ENCODE data around the gene PDCD11. TPM values are rescaled to one million over a fixed set of nuclear protein-coding genes. Genes with fewer than 3 reads are reported as not detected.
"Not testable (repeated sequence)": the region's sequence is repeated elsewhere in the genome, so short reads cannot be mapped to it uniquely, and the experiment has no call there.

The PDCD11 gene
- total RNA-seq, 6 experiments from 2014 or later, result 30.8 to 38.4 (median 32.1) TPM

DNA sequence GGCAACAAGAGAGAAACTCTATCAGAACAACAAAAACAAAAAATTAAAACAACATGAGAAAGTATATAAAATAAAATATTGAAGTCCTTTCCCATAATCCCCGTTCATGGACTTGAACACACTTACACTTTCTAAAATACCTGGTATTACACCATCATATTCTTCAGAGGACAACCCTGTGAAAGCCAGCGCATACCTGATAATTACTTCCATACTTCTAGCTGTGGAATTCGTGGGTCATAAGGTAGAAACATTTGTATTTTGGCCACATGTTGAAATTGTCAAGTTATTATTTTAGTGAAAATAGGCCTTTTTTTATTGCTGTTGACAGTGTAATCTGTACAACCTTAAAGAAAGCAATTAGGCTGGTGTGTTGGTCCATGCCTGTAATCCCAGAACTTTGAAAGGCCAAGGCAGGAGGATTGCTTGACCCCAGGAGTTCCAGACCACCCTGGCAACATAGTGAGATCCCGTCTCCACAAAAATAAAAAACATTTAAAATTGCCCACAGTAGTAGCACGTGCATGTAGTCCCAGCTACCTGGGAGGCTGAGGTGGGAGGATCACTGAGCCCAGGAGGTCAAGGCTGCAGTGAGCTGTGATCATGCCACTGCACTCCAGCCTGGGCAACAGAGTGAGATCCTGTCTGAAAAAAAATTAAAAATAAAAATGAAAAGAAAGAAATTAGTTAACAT lies 40.4 kb upstream of the PDCD11 start:
- no peaks in the 10 kb centered on the region for H3K27me3 Mint-ChIP-seq (ENCODE audit: insufficient read depth)
- no peak for DNase-seq
- no peaks in the 10 kb centered on the region for H3K36me3 Mint-ChIP-seq (ENCODE audit: low read depth)
- no peaks in the 10 kb centered on the region for H3K9me3 Mint-ChIP-seq
- H3K4me3 Mint-ChIP-seq, result no peak overlapping the region
- peaks cover 13% of the 10 kb centered on the region for H3K4me1 Mint-ChIP-seq (ENCODE audit: low read depth)
- no peak overlapping the region for H3K27ac Mint-ChIP-seq
- TF ChIP-seq, protein P1, sequence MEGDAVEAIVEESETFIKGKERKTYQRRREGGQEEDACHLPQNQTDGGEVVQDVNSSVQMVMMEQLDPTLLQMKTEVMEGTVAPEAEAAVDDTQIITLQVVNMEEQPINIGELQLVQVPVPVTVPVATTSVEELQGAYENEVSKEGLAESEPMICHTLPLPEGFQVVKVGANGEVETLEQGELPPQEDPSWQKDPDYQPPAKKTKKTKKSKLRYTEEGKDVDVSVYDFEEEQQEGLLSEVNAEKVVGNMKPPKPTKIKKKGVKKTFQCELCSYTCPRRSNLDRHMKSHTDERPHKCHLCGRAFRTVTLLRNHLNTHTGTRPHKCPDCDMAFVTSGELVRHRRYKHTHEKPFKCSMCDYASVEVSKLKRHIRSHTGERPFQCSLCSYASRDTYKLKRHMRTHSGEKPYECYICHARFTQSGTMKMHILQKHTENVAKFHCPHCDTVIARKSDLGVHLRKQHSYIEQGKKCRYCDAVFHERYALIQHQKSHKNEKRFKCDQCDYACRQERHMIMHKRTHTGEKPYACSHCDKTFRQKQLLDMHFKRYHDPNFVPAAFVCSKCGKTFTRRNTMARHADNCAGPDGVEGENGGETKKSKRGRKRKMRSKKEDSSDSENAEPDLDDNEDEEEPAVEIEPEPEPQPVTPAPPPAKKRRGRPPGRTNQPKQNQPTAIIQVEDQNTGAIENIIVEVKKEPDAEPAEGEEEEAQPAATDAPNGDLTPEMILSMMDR (IDR thresholded peaks at IDR 0.05), result no peak

DNA sequence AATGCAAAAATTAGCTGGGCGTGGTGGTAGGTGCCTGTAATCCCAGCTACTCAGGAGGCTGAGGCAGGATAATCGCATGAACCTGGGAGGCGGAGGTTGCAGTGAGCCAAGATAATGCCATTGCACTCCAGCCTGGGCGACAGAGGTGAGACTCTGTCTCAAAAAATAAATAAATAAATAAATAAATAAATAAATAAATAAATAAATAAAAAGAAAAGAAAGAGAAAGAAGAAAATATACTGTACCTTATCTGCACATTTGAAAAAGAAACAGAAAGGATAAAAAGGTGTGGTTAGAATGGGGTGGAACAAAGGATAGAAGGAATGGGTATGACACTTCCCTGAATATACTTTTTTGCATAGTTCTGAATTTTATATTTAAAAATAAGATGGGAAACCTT lies 36.9 kb upstream of the PDCD11 start:
- H3K4me3 Mint-ChIP-seq; H3K27ac Mint-ChIP-seq; DNase-seq; H3K4me1 Mint-ChIP-seq (ENCODE audit: low read depth); H3K9me3 Mint-ChIP-seq; H3K27me3 Mint-ChIP-seq (ENCODE audit: insufficient read depth); H3K36me3 Mint-ChIP-seq (ENCODE audit: low read depth): not testable (repeated sequence)

DNA sequence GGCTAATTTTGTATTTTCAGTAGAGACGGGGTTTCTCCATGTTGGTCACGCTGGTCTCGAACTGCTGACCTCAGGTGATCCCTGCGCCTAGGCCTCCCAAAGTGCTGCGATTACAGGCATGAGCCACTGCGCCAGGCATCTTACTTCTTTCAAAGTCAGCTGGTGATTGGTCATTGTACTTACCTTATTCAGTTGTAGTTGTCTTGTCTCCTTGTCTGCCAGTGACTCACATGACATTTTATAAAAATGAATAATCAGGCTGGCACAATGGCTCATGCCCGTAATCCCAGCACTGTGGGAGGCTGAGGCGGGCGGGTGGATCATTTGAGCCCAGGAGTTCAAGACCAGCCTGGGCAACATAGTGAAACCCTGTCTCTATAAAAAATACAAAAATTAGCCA lies 35.6 kb upstream of the PDCD11 start:
- H3K4me3 Mint-ChIP-seq; H3K36me3 Mint-ChIP-seq (ENCODE audit: low read depth); H3K27me3 Mint-ChIP-seq (ENCODE audit: insufficient read depth); H3K27ac Mint-ChIP-seq; DNase-seq; H3K4me1 Mint-ChIP-seq (ENCODE audit: low read depth); H3K9me3 Mint-ChIP-seq: not testable (repeated sequence)

DNA sequence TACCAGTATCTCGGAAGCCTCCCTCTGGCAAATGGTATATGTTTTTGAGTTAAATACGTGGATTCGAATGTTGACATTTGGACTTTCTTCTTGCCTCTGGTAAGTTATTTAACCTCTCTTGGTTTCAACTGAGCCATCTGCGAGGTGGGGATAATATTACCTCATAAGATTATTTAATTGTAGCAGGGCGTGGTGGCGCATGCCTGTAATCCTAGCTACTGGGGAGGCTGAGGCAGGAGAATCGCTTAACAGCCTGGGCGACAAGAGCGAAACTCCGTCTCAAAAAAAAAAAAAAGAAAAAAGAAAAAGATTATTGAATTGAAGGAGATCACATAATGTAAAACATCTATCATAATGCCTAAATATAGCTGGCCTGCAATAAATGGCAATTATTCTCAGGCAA lies 29.0 kb upstream of the PDCD11 start:
- Mint-ChIP-seq H3K27ac (peak overlapping the region; percentile 76), H3K9me3 (peaks cover 7% of the 10 kb centered on the region), H3K4me3 (peak overlapping the region; percentile 88), H3K27me3 (ENCODE audit: insufficient read depth) (no peaks in the 10 kb centered on the region), H3K4me1 (ENCODE audit: low read depth) (peaks cover 5% of the 10 kb centered on the region; the same call in 1 of the 2 replicates), H3K36me3 (ENCODE audit: low read depth) (peaks cover 6% of the 10 kb centered on the region; the same call in 1 of the 2 replicates)
- no peak for DNase-seq
- TF ChIP-seq, protein P1 (IDR thresholded peaks at IDR 0.05), result no peak

DNA sequence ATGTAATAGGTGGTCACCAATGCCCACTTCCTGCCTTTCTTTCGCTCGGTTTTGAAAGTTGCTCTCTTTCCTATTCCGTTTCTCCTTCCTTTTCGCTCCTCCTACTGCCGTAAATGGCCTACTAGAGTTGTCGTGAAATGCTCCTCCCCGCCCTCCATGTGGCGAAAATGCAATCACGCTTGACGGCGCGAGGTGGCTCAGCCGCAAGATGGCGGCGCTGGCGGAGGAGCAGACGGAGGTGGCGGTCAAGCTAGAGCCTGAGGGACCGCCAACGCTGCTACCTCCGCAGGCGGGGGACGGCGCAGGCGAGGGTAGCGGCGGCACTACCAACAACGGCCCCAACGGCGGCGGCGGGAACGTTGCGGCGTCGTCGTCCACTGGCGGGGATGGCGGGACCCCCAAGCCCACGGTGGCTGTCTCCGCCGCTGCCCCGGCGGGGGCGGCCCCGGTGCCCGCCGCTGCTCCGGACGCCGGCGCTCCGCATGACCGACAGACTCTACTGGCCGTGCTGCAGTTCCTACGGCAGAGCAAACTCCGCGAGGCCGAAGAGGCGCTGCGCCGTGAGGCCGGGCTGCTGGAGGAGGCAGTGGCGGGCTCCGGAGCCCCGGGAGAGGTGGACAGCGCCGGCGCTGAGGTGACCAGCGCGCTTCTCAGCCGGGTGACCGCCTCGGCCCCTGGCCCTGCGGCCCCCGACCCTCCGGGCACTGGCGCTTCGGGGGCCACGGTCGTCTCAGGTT lies 28.5 kb upstream of the PDCD11 start, which contains the start of gene TAF5:
Gene TAF5 (plus strand): TSS at position 195 of the 737 bp plus-strand sequence. CDS start 14 bp downstream, at position 209.
- Mint-ChIP-seq H3K27me3 (ENCODE audit: insufficient read depth) (no peaks in the 10 kb centered on the region), H3K4me3 (peak within 1 kb of the TSS; percentile 91), H3K36me3 (ENCODE audit: low read depth) (peaks cover 6% of the 10 kb centered on the region; the same call in 1 of the 2 replicates), H3K27ac (peak within 1 kb of the TSS; percentile 76), H3K4me1 (ENCODE audit: low read depth) (peaks cover 5% of the 10 kb centered on the region; the same call in 1 of the 2 replicates), H3K9me3 (peaks cover 7% of the 10 kb centered on the region)
- peak; percentile 96 for DNase-seq
- TF ChIP-seq, protein P1 (IDR thresholded peaks at IDR 0.05), result peak; percentile 24

DNA sequence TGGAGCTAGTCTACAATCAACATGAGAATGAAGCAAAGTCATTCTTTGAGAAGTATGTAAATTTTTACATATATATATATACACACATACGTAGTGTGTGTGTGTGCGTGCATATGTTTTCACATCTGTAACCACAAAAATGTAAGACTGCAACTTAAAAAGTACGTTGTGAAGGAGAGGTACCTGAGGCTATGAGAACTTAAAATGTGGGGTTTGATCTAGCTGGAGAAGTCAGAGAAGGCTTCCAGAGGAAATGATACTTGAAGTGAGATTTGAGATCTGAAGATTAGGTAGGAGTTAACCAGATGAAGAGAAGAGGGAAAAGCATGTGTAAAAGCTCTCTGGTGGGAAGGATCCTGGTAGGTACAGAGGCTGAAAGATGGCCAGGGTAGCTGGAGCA lies 22.9 kb upstream of the PDCD11 start:
- no peak for DNase-seq
- Mint-ChIP-seq H3K27ac (no peak overlapping the region), H3K4me1 (ENCODE audit: low read depth) (no peaks in the 10 kb centered on the region), H3K9me3 (no peaks in the 10 kb centered on the region), H3K36me3 (ENCODE audit: low read depth) (peaks cover 11% of the 10 kb centered on the region), H3K27me3 (ENCODE audit: insufficient read depth) (no peaks in the 10 kb centered on the region), H3K4me3 (no peak overlapping the region)
- TF ChIP-seq, protein P1 (IDR thresholded peaks at IDR 0.05), result no peak

Measured in HFFc6 (cell line).